ENCODE data around the gene RNF11.

RNF11 gene

DNA sequence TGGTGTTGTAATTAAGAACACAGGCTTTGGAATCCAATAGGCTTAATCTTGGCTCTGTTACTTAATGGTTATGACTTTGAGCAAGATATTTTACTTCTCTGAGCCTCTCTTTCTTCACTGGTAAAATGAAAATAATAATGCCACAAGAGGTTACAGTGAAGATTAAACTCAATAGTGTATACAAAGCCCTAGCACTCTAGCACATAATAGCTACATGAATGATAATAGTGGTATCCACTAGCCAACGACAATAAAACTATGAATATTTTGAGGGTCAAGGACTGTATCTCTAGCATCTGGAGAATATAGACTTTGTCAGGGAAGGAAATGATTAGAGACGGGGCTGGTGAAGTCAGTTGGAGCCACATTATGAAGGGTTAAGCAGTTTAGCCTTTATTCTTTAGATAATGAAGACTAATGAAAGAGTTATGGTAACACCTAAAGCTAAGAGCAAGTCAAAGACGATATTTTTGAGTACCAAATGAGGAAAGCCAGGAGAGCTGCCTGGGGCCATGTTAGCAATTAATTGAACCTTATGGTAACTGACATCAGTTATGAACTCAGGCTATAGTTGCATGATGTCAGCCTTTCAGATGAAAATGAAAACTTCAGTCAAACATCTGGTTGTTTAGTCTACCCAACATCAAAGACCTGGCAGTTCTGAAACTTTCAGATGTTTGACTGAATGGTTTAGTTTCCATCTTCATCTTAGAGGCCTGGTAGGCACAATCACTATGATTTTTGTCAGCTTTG is 32.8 kb upstream of the RNF11 start:
- ChIA-PET CTCF (no interaction called here), POLR2A (no interaction called here)
- DNase-seq (ENCODE audit: extremely low spot score) = no peak
- no peak for TF ChIP-seq TARDBP (IDR thresholded peaks at IDR 0.05)
- TF ChIP-seq L3MBTL2 (conservative IDR thresholded peaks at IDR 0.05) = no peak
- TF ChIP-seq, protein P1, sequence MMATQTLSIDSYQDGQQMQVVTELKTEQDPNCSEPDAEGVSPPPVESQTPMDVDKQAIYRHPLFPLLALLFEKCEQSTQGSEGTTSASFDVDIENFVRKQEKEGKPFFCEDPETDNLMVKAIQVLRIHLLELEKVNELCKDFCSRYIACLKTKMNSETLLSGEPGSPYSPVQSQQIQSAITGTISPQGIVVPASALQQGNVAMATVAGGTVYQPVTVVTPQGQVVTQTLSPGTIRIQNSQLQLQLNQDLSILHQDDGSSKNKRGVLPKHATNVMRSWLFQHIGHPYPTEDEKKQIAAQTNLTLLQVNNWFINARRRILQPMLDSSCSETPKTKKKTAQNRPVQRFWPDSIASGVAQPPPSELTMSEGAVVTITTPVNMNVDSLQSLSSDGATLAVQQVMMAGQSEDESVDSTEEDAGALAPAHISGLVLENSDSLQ (IDR thresholded peaks at IDR 0.05) = no peak
- no peak for TF ChIP-seq HDGF (IDR thresholded peaks at IDR 0.05; ENCODE audit: borderline replicate concordance)
- no peak for TF ChIP-seq FOXK2 (IDR thresholded peaks at IDR 0.05)
- no peak for TF ChIP-seq NFRKB (IDR thresholded peaks at IDR 0.05)
- TF ChIP-seq FOXA1 (IDR thresholded peaks at IDR 0.05) = no peak
- TF ChIP-seq BHLHE40 (IDR thresholded peaks at IDR 0.05; ENCODE audit: borderline replicate concordance) = no peak
- no peak for TF ChIP-seq FOXM1 (IDR thresholded peaks at IDR 0.05; ENCODE audit: borderline replicate concordance)
- TF ChIP-seq ELF4 (IDR thresholded peaks at IDR 0.05) = no peak
- TF ChIP-seq SUZ12 (IDR thresholded peaks at IDR 0.05) = no peak
- TF ChIP-seq LEF1 (IDR thresholded peaks at IDR 0.05; ENCODE audit: borderline replicate concordance) = no peak

DNA sequence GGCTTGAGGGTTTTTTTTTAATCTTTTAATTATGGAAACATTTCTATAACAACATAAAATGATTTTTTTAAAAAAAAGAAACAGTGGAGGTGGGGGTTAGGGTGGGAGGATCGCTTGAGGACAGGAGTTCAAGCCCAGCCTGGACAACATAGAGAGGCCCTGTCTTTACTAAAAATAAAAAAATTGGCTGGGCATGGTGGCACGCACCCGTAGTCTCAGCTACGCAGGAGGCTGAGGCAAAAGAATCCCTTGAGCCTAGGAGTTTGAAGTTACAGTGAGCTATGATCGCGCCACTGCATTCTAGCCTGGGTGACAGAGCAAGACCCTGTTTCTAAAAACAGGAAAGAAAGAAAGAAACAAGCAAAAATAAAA is 32.2 kb upstream of the RNF11 start:
- CTCF ChIA-PET = no interaction called here
- DNase-seq (ENCODE audit: extremely low spot score) = no peak
- TF ChIP-seq ELF4 (IDR thresholded peaks at IDR 0.05) (no peak), L3MBTL2 (conservative IDR thresholded peaks at IDR 0.05) (no peak), LEF1 (IDR thresholded peaks at IDR 0.05; ENCODE audit: borderline replicate concordance) (no peak), ZNF384 (IDR thresholded peaks at IDR 0.05) (no peak), HDGF (IDR thresholded peaks at IDR 0.05; ENCODE audit: borderline replicate concordance) (no peak), ARNT (IDR thresholded peaks at IDR 0.05) (no peak), FOXA1 (IDR thresholded peaks at IDR 0.05) (no peak), BHLHE40 (IDR thresholded peaks at IDR 0.05; ENCODE audit: borderline replicate concordance) (no peak), SUZ12 (IDR thresholded peaks at IDR 0.05) (no peak), NFRKB (IDR thresholded peaks at IDR 0.05) (no peak), SP1 (IDR thresholded peaks at IDR 0.05) (no peak), CTBP1 (IDR thresholded peaks at IDR 0.05; ENCODE audit: borderline replicate concordance) (no peak), FOXK2 (IDR thresholded peaks at IDR 0.05) (no peak), FOXM1 (IDR thresholded peaks at IDR 0.05; ENCODE audit: borderline replicate concordance) (no peak), TARDBP (IDR thresholded peaks at IDR 0.05) (no peak)
- TF ChIP-seq, protein P1 (IDR thresholded peaks at IDR 0.05) = no peak
- POLR2A ChIA-PET = no interaction called here

DNA sequence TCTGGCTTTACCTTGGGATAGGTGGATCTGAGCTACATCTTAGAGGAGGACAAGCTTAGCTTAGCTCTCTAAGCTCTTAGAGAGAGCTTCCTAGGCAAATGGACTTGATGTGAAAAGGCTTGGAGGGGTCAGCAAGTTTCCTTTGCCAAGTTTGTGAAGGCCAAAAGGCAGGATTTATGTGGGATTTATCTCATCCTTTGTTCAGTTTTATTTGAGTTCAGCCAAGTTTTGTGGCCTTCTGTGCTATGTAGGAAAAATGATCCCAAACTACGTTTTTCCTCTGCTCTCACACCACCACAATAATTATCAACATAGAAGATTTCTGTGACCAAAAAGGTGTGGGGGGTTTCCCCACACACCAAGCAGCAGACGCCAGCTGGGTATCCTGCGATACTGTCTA is 26.0 kb upstream of the RNF11 start:
- CTCF ChIA-PET = interaction anchor here (2.1 kb wide), 1 partner anchor 20 kb away, joined by 4 read pairs; no protein-coding TSS in a partner anchor
- no peak for DNase-seq (ENCODE audit: extremely low spot score)
- POLR2A ChIA-PET = interaction anchor here (1.1 kb wide), 1 partner anchor 25 kb away, joined by 3 read pairs; no protein-coding TSS in a partner anchor
- TF ChIP-seq ZNF384 (IDR thresholded peaks at IDR 0.05) = no peak
- TF ChIP-seq CTBP1 (IDR thresholded peaks at IDR 0.05; ENCODE audit: borderline replicate concordance) = no peak
- TF ChIP-seq ELF4 (IDR thresholded peaks at IDR 0.05) = no peak
- TF ChIP-seq SUZ12 (IDR thresholded peaks at IDR 0.05) = no peak
- no peak for TF ChIP-seq ARNT (IDR thresholded peaks at IDR 0.05)
- no peak for TF ChIP-seq TARDBP (IDR thresholded peaks at IDR 0.05)
- TF ChIP-seq, protein P1 (IDR thresholded peaks at IDR 0.05) = no peak
- TF ChIP-seq NFRKB (IDR thresholded peaks at IDR 0.05) = no peak
- no peak for TF ChIP-seq FOXM1 (IDR thresholded peaks at IDR 0.05; ENCODE audit: borderline replicate concordance)

DNA sequence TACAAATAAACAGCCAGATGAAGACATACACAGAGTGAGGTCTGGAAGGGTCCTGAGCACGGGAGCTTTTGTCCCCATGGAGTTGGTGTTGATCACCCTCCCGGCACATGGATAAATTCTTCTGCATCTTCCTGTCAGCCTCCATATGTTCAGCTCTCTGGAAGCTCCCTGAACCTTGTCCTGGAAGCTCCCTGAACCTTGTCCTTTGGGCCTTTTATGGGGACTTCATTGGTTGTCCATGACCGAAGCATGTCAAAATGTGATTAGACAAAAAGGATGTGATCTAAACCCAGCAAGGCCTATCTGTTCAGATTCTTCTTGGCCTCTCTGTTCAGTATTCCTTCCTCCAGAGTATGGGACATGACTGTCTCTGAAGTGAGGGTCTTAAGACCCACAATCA is 25.4 kb upstream of the RNF11 start:
- ChIA-PET CTCF (interaction anchor here (2.1 kb wide), 1 partner anchor 21 kb away, joined by 4 read pairs; no protein-coding TSS in a partner anchor), POLR2A (interaction anchor here (1.1 kb wide), 1 partner anchor 25 kb away, joined by 3 read pairs; no protein-coding TSS in a partner anchor)
- DNase-seq (ENCODE audit: extremely low spot score) = no peak
- TF ChIP-seq HDGF (IDR thresholded peaks at IDR 0.05; ENCODE audit: borderline replicate concordance) = no peak

DNA sequence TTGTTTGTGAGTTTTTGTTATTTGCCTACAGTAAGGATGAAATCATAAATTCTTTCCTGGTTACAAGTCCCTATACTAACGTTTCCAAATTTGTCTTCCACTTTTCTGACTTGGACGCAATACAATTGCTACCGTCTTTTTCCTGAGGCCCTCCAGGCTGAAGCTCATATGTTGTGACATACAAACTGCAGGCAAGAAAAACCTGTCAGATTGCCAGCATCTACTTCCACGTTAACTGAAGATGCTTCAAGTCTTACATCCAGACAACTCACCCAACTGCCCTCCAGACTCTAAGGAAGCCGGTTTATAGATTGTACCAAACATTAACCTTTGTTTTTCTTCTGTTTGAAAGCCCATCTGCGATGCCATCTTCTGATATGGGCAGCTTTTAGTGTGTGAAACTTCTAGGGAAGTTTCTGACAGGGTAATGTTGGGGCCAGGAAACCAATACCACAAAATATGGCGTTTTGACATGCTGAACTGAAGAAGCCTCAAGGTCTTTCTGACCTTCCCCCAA is 21.4 kb upstream of the RNF11 start:
- no peak for DNase-seq (ENCODE audit: extremely low spot score)
- TF ChIP-seq ELF4 (IDR thresholded peaks at IDR 0.05) = no peak
- TF ChIP-seq HDGF (IDR thresholded peaks at IDR 0.05; ENCODE audit: borderline replicate concordance) = no peak
- TF ChIP-seq FOXM1 (IDR thresholded peaks at IDR 0.05; ENCODE audit: borderline replicate concordance) = no peak
- TF ChIP-seq FOXK2 (IDR thresholded peaks at IDR 0.05) = no peak
- TF ChIP-seq FOXA1 (IDR thresholded peaks at IDR 0.05) = no peak
- no peak for TF ChIP-seq CTBP1 (IDR thresholded peaks at IDR 0.05; ENCODE audit: borderline replicate concordance)
- TF ChIP-seq NFRKB (IDR thresholded peaks at IDR 0.05) = no peak
- ChIA-PET POLR2A (no interaction called here), CTCF (interaction anchor here (0.9 kb wide), 1 partner anchor 17 kb away, joined by 3 read pairs; no protein-coding TSS in a partner anchor)

DNA sequence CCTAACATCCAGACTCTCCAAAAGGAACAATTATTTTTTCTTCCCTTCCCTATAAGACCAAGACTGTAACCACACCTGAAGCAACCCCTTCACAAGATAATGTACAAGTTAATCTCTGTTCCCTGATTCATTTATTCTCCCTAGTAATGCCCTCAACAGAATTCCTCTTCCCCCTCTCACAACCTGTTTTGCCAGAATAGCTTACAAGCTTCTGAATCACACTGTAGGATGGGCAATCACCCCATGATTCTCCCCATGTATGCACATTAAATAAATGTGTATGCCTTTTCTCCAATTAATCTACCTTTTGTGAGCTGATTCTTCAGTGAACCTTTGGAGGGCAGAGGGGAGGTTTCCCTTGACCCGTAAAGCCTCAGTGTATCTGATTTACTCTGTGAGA is 20.9 kb upstream of the RNF11 start:
- POLR2A ChIA-PET = no interaction called here
- CTCF ChIA-PET = interaction anchor here (0.9 kb wide), 1 partner anchor 17 kb away, joined by 3 read pairs; no protein-coding TSS in a partner anchor
- TF ChIP-seq SUZ12 (IDR thresholded peaks at IDR 0.05) (no peak), HDGF (IDR thresholded peaks at IDR 0.05; ENCODE audit: borderline replicate concordance) (no peak), TARDBP (IDR thresholded peaks at IDR 0.05) (no peak), ARNT (IDR thresholded peaks at IDR 0.05) (no peak), FOXA1 (IDR thresholded peaks at IDR 0.05) (no peak), SP1 (IDR thresholded peaks at IDR 0.05) (no peak), NFRKB (IDR thresholded peaks at IDR 0.05) (no peak), BHLHE40 (IDR thresholded peaks at IDR 0.05; ENCODE audit: borderline replicate concordance) (no peak), LEF1 (IDR thresholded peaks at IDR 0.05; ENCODE audit: borderline replicate concordance) (no peak), CTBP1 (IDR thresholded peaks at IDR 0.05; ENCODE audit: borderline replicate concordance) (no peak), L3MBTL2 (conservative IDR thresholded peaks at IDR 0.05) (no peak), FOXM1 (IDR thresholded peaks at IDR 0.05; ENCODE audit: borderline replicate concordance) (no peak), ELF4 (IDR thresholded peaks at IDR 0.05) (no peak), ZNF384 (IDR thresholded peaks at IDR 0.05) (no peak), FOXK2 (IDR thresholded peaks at IDR 0.05) (no peak)
- TF ChIP-seq, protein P1 (IDR thresholded peaks at IDR 0.05) = no peak
- DNase-seq (ENCODE audit: extremely low spot score) = no peak
